ENCODE data around the gene ANXA3.

Gene ANXA3

DNA sequence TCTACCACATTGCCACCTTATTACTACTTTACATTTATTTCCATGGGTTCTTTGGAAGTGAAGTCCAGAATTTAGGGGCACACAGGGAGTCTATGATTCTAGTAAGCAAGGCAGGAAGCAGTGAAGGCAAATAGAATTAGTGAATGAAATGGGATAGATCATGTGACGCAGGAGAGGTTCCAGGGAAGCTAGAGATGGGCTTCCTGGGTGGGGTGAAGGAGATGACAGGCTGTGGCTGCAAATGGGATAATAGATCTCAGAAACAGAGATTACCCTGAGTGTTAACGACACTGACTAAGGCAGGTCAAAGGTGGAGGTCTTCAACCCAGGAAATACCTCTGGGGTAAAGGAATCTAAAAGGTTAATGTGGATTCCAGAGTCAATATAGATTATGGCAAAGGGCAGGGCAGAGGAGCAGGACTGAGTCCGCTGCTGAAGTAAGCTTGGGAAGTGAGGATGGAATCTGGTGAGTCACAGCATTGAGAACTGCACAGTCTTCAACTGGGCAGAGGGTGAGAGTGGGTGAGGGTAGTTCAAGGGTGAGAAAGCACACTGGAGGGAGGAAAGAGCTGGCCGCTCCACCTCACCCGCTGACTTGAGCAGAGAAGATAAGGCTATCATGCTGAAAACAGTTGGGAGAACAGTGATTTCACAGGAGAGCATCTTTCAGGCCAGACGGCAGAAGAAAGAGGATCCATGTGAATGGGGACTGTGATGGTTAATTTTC lies 70.8 kb downstream of the ANXA3 start:
- no peak for TF ChIP-seq CTCF (IDR thresholded peaks at IDR 0.05)

- TF ChIP-seq CTCF (IDR thresholded peaks at IDR 0.05), result no peak
These were observed 72.5 kb downstream of the ANXA3 start for GRCh38 chr4:78624048-78624447.

DNA sequence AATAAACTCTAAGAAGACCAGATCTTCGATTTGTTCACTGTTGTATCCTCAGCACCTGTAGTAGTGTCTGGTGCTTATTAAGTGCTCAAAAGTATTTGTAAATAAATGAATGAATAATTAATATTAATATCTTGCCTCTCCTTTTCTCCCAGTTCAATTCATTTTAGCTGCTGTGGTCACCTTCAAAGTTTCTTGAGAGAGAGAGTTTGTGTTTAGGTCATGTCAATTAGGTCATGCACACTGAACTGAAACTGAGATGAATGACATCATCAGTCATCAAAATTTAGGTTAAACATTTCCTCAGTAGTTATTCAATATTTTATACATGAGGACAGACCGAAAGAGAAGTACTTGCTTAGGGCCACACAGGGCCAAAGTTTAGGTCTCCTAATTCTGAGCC lies 73.5 kb downstream of the ANXA3 start:
- TF ChIP-seq CTCF (IDR thresholded peaks at IDR 0.05), result no peak

- no peak for TF ChIP-seq CTCF (IDR thresholded peaks at IDR 0.05)
These were observed 75.7 kb downstream of the ANXA3 start for GRCh38 chr4:78627046-78627965.

DNA sequence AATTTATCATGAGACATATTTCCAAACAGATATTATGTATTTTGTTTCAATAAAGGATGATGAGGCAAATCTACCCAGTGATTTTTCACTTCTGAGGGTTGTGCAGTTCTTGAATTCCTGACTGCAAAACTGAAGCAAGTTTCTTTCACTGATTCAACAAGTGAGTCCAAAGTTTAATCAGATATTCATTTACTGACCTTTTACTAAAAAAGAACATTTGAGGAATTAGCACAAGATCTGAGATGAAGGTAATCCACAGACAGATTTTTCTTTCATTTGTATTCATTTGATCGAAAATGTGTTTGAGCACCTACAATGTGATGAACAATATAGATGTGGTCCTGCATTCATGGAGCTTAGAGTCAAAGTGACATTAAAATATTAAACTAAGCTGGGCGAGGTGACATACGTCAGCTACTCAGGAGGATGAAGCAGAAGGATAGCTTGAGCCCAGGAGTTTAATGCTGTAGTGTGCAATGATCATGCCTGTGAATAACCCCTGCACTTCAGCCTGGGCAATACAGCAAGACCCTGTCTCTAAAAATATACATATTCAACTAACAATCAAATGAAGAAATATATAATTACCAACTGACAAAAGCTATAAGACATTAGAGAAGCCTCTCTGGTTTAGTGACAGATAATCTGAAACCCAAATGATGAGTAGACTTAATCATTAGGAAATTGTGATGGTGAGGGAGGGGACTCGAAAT lies 76.6 kb downstream of the ANXA3 start:
- TF ChIP-seq CTCF (IDR thresholded peaks at IDR 0.05), result no peak

- no peak for TF ChIP-seq CTCF (IDR thresholded peaks at IDR 0.05)
These were observed 78.5 kb downstream of the ANXA3 start for GRCh38 chr4:78629991-78630541.

- no peak for TF ChIP-seq CTCF (IDR thresholded peaks at IDR 0.05)
These were observed 79.0 kb downstream of the ANXA3 start for GRCh38 chr4:78630615-78631014.
